22Rv1 (cell line): ENCODE results near the gene ACHE.
A peak's percentile ranks its signal among the peaks of the same experiment; 100 is the strongest.

Experiments
- H3K27ac ChIP-seq: fragments of 450-650 bp; 2 replicates; pipeline ENCODE4 v1.5.1; 2017
- ZFX ChIP-seq: fragments of 450-650 bp; IDR thresholded peaks from 2 replicates; pipeline ENCODE4 v1.6.1; 2017; ENCODE audit warnings: antibody characterized with exemption, borderline replicate concordance
- TF ChIP-seq, protein P1 (sequence below): fragments of 450-650 bp; IDR thresholded peaks from 2 replicates; pipeline ENCODE4 v1.5.1; 2017; ENCODE audit warnings: mild to moderate bottlenecking

Gene ACHE

DNA sequence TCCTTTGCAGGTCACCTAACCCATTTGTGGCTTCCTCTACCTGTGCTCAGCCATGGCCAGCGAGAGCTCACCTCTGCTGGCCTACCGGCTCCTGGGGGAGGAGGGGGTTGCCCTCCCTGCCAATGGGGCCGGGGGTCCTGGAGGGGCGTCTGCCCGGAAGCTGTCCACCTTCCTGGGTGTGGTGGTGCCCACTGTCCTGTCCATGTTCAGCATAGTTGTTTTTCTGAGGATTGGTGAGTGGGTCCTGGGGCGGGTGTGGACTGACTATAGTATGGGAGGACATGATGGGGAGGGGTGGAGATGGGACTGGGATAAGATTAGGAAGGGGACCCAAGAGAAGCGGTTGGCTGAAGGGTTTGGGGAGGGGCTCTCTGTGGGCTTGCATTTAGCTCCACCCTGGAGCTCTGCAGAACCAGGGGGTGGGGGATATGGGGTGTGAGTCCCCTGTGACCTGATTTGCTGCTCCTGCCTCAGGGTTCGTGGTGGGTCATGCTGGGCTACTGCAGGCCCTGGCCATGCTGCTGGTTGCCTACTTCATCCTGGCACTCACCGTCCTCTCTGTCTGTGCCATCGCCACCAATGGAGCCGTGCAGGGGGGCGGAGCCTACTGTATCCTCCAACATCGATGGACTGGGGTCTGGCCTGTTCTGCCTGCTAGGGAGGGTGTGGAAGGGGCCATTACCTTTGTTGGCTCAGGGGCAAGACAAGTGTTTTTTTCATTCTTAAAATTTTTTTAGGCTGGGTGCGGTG, 41.4 kb downstream of the ACHE start:
- peak overlapping the region; percentile 88; the same call in 1 of the 2 replicates for H3K27ac ChIP-seq
- TF ChIP-seq, protein P1, sequence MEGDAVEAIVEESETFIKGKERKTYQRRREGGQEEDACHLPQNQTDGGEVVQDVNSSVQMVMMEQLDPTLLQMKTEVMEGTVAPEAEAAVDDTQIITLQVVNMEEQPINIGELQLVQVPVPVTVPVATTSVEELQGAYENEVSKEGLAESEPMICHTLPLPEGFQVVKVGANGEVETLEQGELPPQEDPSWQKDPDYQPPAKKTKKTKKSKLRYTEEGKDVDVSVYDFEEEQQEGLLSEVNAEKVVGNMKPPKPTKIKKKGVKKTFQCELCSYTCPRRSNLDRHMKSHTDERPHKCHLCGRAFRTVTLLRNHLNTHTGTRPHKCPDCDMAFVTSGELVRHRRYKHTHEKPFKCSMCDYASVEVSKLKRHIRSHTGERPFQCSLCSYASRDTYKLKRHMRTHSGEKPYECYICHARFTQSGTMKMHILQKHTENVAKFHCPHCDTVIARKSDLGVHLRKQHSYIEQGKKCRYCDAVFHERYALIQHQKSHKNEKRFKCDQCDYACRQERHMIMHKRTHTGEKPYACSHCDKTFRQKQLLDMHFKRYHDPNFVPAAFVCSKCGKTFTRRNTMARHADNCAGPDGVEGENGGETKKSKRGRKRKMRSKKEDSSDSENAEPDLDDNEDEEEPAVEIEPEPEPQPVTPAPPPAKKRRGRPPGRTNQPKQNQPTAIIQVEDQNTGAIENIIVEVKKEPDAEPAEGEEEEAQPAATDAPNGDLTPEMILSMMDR, result no peak
- TF ChIP-seq ZFX, result no peak

DNA sequence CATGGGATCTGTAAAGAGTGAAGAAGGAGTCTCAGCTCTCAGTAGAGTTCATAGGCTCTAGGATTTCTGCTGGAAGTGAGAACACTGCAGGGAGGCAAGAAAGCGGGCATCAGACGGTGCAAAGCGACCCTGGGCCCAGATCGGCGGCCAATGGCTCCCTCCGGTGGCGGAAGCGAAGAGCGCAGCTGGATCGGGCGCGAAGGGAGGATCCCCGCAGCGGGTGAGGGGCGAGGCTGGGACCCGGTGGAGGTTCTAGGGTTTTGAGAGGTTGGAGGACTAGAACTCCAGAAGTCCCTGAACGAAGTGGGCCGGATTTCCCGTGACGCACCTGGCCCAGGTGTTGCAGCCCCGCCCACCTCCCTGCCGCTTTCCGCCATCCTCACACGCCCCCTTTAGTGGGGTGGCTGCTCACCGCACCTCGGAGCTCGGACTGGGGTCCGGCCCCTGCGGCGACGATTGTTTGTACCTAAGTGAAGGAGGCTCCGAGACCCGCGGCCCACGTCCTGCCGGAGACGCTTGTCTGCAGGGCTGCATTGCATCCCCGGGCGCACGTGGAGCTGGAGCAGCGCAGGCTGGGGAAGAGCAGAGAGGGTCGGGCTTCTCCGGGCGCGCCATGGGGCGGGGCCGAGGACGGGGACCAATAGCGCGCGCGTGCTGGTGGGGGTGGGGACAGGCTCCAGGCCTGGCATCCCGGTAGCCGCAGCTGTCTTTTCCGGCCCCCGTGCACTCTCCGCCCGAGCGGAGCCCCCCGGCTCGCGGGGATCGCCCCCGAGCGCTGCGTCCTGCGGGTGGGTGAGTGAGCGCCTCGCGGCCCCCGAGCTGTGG, 43.4 kb downstream of the ACHE start, which contains the start of gene SLC12A9:
SLC12A9 (plus strand) TSS at position 666 of the 825 bp plus-strand sequence. CDS start 1,485 bp downstream, outside the sequence.
- peak within 1 kb of the TSS; percentile 88 for H3K27ac ChIP-seq
- no peak for TF ChIP-seq ZFX
- TF ChIP-seq, protein P1, result peak; percentile 96

DNA sequence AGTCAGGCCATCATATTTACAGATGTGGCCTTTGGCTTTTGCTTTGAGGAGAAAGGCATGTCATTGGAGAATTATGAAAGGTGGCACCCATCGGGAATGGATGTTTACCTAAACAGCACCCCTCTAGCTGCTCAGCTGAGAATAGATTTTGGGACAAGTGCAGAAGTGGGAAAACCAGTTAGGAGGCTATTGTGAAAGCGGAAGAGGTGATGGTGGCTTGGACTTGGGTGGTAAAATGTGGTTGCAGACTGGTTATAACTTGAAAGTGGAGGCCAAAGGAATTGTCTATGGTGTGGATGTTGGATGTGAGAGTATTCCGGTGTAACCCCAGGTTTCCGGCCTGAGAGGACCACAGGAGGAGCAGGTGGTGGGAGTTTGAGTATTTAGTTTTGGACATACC, 48.3 kb downstream of the ACHE start:
- TF ChIP-seq, protein P1, result no peak
- no peak for TF ChIP-seq ZFX
- no peak overlapping the region for H3K27ac ChIP-seq

DNA sequence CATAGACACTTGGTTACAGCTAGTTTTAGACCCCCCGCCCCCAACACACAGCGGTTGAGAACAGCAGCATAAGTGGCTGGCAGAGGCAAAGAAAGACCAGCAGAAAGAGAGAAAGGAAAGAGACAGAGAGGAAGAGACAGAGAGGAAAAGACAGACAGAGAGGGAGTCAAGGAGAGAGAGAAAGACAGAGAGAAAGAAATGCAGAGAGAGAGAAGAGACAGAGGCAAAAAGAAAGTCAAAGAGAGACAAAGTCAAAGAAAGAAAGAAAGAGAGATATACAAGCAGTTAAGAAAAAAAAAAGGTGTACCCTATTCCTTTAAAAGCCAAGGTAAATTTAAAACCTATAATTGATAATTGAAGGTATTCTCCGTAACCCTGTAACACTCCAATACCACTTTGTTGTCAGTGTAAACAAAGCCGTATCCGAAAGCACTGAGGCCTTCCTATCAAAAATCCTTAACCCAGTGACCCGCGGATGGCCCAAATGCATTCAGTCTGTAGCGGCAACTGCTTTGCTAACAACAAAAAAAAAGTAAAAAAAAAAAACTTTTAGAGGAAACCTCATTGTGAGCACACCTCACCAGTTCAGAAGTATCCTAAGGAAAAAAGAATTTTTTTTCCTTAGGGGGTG, 55.1 kb downstream of the ACHE start:
- no peak overlapping the region for H3K27ac ChIP-seq
- TF ChIP-seq ZFX, result no peak
- TF ChIP-seq, protein P1, result no peak
